Adipose tissue (tissue), 3 donors: Measurements from ENCODE around the gene SLC6A12. TPM values are rescaled to one million over a fixed set of nuclear protein-coding genes. Genes with fewer than 3 reads are reported as not detected.

Source experiments
- H3K27ac ChIP-seq: one replicate; pipeline ENCODE4 v1.5.1; 2013; ENCODE audit warnings: low read depth, low read length
- WGBS, 3 donors: extraction: QIAGEN DNeasy Blood & Tissue Kit; methylation state at CpG; one replicate each; pipeline ENCODE4 v1.1.7; 2013; 5-methylcytosine and 5-hydroxymethylcytosine counted together
- polyA plus RNA-seq, 3 donors: library from polyadenylated mRNA; stranded (reverse); fragments of 200-250 nt; gene quantifications; one replicate each; pipeline ENCODE4 v1.2.3, GENCODE V29; 2013
- donor health status: healthy with polysubstance abuse.
- donor health status: Bipolar disorder and iron deficiency.
- donor health status: healthy.

SLC6A12 gene
- polyA plus RNA-seq, 3 donors, result 0.16 to 1.0 (median 0.34) TPM

DNA sequence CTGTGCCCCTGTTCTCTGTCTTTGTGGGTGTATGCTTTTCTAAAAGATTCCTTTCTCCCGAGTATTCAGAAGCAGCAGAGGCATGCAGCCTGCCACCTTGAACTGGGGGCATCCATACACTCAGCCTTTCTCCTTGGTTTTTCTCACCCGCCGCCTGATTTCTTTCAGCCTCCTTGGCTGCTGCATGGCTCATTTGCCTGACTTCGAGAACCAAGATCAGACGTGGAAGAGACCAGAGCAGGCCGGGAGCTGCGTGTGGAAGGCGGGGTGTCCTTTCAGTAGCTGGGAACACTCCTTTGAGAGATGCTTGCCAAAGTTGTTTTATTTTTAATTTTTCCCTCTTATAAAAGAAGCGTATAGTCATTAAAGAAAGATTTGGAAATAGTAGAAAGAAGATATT, 53.1 kb downstream of the SLC6A12 start:
- no peak overlapping the region for H3K27ac ChIP-seq
- 67 to 80% (median 80%) methylated on average over 9 of the region's 9 CpGs for WGBS, 3 donors

DNA sequence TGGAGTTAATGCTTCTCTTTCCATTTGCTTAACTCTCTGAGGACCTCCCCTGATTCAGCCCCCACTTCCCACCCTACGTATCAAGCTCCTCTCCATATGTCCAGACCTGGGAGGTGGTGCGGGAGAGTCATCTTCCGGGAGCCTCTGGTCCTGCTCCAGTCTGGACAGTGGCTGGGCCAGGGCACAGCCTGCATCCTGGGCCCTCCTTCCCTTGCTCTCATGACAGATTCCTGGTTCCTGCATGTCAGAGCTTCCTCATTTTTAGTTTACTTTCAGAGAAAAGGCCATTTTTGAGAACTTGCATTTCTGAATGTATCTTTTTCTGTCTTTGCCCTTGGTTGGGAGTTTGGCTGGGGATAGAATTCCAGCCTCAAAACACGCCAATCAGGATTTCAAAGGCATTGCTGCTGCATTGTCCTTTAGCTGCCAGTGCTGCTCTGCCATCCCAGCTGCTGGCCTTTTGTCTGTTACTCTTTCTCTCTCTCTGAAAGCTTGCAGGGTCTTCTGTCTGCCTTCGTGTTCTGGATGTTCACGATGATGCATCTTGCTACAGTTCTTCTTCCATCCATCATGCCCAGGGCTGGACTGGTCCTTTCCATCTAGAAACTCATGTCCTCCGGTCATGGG, 54.7 kb downstream of the SLC6A12 start:
- 67 to 72% (median 69%) methylated on average over 7 of the region's 7 CpGs for WGBS, 3 donors
- no peak overlapping the region for H3K27ac ChIP-seq

DNA sequence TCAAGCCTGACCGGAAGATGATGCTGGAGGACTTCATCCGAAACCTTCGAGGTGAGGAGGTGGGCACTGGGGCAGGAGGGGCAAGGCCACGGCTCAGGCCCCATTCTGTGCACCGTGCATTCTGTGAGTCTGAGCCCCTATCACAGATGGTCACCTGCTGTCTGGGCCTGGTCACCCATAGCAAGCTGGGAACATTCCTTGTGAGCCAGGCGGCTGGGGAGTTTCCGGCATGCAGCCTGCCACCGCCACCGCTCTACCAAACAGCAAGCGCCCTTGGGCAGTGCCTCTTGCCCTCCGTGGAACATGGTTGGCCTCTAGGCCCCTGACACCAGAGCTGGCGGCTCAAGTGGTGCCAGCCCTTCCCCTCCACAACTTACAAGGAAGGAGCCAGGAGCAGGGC, 56.3 kb downstream of the SLC6A12 start:
- H3K27ac ChIP-seq, result no peak overlapping the region
- WGBS, 3 donors, result 88 to 97% (median 94%) methylated on average over 12 of the region's 12 CpGs

DNA sequence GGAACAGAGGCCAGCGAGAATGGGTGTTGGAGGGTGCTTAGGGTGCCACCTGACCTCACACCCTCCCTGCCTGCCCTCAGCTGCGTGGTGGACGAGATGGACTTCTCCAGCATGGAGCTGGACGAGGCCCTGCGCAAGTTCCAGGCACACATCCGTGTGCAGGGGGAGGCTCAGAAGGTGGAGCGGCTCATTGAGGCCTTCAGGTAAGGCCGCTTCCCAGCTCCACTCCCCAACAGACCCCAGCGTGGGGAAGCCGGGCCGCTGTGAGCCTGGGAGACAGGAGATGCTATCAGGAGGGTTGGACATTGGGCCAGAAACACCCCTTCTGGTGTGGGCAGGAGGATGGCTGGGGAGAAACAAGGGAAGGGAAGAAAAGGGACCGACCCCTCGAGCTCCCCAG, 57.0 kb downstream of the SLC6A12 start:
- WGBS, 3 donors, result 87 to 95% (median 94%) methylated on average over 13 of the region's 13 CpGs
- no peak overlapping the region for H3K27ac ChIP-seq

DNA sequence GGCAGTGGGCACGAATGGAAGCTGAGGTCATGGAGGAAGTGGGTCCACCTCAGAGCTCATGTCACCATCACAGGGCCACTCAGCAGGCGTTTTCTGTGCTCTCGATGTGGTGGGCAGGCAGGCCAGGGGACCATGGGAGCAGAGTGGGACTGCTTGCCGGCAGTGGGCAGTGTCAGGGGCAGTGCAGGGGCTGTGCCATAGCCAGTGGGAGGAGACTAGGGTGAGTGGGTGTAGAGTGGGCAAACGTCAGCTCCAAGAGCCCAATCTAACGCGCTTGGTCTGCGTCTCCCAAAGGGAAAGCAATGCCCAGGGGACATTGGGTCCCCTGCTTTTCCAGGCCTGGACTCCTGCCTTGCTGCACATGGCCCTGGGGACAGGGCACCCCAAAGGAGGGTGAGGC, 58.3 kb downstream of the SLC6A12 start:
- WGBS, 3 donors, result 74 to 91% (median 90%) methylated on average over 8 of the region's 8 CpGs
- H3K27ac ChIP-seq, result no peak overlapping the region

DNA sequence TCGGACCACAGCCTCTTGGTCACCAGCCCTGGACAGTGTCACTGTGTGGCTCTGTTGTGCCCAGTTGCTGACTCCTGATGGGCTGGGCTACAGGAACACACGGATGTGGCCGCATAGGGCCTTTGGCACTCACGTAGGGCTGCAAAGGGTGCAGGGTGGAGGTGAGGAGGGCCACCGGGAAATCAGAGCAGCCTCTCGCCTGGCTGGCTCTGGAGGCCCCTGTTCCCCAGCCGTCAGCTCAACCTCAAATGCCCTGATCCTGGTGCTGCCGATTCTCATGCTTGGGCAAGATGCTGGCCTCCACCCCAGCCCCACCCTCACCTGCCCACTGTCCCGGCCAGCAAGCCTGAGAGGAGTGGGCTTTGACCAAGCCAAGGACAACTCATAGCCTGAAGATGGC, 59.0 kb downstream of the SLC6A12 start:
- no peak overlapping the region for H3K27ac ChIP-seq
- WGBS, 3 donors, result 78 to 91% (median 85%) methylated on average over 9 of the region's 9 CpGs

DNA sequence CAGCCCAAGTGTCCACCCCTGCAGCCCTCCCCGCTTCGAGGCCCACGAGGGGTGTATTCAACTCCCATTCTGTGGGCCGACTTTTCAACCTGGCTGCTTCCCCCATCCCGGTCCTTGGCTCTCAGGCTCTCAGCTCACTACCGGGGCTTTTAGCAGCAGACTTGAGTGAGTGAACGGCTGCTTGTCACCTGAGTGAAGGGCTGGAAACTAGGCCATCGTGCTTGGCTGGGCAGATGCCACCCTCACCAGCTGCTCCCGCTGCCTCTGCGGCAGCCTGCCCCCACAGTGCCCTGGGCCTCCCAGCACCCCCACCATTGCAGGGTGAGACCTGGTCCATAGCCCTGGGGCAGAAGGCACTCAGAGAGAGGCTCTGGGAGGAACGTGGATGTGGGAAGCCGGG, 59.9 kb downstream of the SLC6A12 start:
- WGBS, 3 donors, result 86 to 87% (median 87%) methylated on average over 12 of the region's 12 CpGs
- H3K27ac ChIP-seq, result no peak overlapping the region

DNA sequence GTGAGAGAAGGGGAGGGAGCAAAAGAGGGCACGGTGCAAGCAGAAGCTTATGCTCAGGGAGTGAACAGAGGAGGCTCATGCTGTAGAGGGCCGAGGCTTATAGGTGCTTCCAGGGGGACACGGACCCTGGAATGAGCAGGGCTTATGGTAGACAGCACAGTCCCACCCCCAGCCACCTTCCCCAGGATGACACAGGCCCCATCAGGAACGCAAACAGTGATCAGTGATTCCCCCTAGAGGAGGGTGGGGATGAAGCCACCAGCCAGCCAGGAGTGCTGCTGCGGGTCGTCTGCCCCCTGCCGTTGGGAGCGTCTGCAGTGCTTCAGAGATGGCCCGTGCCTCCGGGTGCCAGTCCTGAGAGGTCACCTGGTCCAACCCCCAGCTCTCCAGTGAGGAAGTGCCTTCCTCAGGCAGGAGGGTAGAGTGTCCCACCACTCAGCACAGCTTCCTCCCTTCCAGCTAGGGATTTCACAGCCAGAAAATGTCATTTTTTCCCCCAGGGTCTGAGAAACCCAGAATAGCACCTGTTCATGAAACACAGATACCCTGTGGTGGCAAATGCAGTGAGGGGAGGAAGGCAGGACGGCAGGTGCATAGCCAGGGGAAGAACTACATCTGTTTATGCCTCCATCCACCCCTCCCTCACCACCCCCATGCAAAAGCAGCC, 60.7 kb downstream of the SLC6A12 start:
- WGBS, 3 donors, result 14 to 20% (median 16%) methylated on average over 11 of the region's 11 CpGs

DNA sequence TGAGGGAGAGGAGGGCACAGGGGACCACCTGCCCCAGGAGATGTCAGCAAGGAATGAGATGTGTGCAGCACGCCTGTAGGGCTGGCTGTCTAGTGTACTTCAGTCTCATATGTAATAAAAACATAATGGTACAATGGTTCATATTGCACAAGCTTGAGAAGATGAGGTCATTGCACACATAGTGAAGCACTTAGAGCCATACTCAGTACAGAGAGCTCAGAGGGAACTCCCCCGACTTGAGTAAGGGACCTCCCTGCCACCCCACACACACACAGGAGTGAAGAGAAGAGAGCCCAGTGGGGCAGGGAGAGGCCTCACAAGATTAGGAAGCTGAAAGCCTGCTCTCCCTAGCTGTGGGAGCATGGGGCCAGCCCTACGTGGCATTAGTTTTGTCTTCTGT, 61.5 kb downstream of the SLC6A12 start:
- WGBS, 3 donors, result 48 to 57% (median 52%) methylated on average over 3 of the region's 3 CpGs
- H3K27ac ChIP-seq, result no peak overlapping the region

More for the DNA sequence above, 60.7 kb downstream of the SLC6A12 start:
- no peak overlapping the region for H3K27ac ChIP-seq

DNA sequence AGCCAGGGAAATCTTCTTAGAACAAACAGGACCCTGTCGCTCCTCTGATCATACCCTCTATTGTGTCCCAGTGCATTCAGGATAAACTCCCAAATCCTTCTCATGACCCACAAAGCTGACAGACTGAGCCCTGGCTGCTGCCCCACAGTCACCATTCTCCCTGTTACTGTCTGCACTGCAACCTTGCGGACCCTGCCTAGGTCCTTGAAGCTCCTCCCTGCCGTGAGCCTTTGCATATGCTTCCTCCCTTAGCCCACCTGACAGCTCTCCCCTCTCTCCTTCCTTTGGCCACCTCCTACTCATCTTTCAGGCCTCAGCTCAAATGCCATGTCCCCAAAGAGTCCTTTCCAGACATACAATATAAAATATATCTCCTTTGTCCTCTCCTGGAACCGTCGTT, 62.4 kb downstream of the SLC6A12 start:
- WGBS, 3 donors, result 64 to 90% (median 87%) methylated on average over 5 of the region's 5 CpGs
- no peak overlapping the region for H3K27ac ChIP-seq

DNA sequence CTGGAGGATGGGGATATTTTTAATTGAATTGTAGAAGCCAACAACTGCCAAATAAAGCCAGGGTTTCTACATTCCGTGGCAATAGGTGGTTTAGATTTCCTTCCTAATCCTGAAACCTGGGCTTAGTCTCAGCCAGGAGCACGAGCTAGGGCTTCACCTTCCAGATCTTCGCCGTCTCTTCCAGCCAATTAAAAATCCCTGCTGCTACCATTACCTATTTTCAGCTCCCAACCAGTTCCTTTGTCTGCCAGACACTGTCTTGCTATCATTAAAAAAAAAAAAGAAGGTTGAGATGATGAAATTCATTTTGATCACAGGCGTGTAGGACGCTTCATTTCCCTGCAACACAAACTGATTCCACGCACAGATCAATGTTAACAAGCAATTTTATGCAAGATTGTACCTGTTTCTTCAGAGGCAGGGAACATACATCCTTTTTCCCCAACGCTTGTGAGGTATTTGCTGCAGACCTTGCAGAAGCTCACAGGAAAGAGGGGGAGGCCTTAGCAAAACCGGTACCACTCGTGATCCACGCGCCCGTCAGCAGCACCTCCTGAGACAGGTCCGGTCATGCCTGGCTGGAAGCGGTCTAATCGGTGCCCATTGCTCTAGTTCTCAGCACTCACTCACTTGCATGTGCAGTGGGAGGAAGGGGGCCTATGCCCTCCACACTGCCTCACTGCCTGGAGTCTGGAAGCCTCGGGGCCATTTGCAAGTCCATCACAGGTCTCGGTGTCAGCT, 65.1 kb downstream of the SLC6A12 start:
- no peak overlapping the region for H3K27ac ChIP-seq

DNA sequence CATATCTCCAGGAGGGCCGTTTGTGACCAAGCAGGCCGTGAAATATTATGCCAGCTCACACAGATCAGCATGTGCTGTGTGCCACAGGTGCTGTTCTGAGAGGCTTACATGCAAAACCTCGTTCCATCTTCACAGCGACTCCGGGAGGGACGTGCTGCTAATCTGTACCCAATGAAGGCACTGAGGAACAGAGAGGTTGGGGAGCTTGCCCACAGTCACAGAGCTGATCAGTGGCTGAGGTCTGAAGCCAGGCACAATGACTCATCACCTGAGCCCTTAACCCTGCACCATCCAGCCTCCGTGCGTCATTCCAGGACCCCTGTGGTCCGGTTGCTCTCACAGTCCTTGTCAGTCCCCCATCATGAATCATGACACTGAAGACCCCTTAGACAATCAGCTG, 66.7 kb downstream of the SLC6A12 start:
- no peak overlapping the region for H3K27ac ChIP-seq
- 90 to 96% (median 93%) methylated on average over 9 of the region's 9 CpGs for WGBS, 3 donors

More for the DNA sequence above, 65.1 kb downstream of the SLC6A12 start:
- 79 to 85% (median 82%) methylated on average over 18 of the region's 18 CpGs for WGBS, 3 donors

DNA sequence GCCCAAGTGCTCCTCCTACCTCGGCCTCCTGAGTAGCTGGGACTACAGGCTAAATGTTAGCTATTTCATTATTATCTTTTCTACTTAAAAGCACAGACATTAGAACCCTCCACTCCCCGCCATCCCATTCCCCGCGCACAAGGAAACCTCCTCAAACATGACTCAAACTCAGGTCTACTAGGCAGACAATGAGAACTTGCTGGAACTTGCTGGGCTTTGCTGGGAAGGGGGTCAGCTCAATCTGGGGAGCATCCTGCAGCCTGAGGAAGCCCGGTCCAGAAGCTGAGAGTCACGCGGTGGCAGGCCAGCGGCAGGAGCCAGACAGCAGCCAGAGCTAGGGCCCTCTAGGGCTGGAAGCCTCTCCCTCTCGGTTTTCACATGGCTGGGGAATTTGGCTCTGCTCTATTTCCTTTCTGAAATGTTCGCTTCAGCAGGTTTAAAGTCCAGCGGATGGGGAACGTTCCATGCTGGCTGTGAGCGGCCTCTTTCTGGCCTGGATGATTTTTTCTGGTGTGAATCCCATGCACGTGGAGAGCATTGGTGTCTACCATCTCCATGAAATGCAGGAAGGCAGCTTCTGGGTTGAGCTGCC, 68.5 kb downstream of the SLC6A12 start:
- H3K27ac ChIP-seq, result no peak overlapping the region
- WGBS, 3 donors, result 67 to 78% (median 70%) methylated on average over 14 of the region's 14 CpGs

DNA sequence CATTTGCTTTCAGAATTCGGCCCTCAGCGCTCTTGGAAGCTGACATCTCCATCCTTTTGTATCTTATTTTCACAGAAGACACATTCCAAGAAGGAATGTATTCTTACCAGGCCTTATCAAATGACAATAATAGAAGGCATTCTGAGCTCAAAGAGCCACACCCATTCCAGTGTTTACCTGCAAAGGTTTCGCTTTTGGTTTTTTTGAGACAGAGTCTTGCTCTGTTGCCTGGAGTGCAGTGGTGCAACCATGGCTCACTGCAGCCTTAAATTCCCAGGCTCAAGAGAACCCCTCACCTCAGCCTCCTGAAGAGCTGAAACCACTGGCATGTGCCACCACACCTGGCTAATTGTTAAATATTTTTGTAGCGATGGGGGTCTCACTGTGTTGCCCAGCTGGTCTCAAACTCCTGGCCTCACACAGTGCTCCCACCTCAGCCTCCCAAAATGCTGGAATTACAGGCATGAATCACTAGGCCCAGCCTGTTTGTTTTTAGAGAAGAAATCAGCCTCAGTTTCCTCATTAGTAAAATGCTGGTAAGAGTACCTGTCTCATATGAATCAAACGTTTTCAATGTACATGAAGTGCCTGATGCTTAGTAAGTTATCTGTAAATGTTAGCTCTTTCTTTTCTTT, 69.2 kb downstream of the SLC6A12 start:
- 74 to 86% (median 80%) methylated on average over 5 of the region's 5 CpGs for WGBS, 3 donors
- H3K27ac ChIP-seq, result no peak overlapping the region

DNA sequence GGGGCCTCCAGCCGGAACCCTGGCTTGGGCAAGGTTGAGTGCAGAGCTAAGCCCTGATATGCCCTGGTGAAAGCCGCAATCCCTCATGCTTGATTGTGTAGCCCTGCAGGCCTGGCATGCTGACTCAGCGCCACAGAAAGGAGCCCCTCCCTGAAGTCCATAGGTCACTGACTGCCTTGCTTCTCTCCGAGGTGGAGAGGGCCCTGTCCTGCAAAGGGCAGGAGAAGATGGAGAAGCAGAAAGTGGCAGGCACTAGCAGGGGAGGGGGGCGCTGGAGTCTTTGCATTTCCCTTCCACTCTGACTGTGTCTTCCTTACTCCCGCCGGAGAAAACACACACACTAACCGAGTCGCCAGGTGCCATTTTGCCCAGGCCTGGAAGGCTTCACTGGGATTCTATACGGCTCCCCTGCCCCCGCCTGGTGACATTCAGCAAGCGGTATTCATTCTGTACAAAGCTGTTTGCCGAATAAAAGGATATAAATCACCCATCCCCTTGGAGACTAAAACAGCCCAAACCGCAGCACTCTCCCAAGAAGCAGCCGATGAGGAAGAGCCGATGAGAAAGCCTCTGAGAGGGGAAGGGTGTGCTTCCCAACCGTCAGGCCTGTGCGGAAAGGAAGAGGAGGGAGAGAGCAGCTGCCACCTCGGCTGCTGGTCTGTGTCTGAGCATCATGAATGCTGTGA, 69.8 kb downstream of the SLC6A12 start:
- no peak overlapping the region for H3K27ac ChIP-seq
- WGBS, 3 donors, result 57 to 72% (median 68%) methylated on average over 19 of the region's 19 CpGs

DNA sequence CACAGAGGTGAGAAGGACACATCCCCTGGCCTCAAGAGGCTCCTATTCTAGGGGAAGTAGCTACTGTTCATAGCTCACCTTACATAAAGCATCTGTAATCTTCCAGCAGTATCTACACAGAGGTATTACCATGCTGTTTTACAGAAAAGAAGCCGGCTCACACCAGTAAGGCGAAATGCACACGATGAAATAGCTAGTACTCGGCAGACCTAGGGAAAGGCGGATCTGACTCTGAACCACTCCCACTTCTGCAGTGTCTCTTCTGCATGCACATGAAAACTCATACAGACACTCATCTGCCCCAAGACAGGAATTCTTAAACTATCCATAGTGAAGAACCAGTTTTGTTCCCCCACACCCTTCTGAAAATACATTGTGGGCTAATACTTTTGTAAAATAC, 73.8 kb downstream of the SLC6A12 start:
- no peak overlapping the region for H3K27ac ChIP-seq
- 66 to 80% (median 77%) methylated on average over 5 of the region's 5 CpGs for WGBS, 3 donors
